Measurements from ENCODE around the gene LDLRAP1. TPM values are rescaled to one million over a fixed set of nuclear protein-coding genes. Genes with fewer than 3 reads are reported as not detected.

The LDLRAP1 gene
- total RNA-seq, 1 donor from 2014 or later = 22.0 TPM

DNA sequence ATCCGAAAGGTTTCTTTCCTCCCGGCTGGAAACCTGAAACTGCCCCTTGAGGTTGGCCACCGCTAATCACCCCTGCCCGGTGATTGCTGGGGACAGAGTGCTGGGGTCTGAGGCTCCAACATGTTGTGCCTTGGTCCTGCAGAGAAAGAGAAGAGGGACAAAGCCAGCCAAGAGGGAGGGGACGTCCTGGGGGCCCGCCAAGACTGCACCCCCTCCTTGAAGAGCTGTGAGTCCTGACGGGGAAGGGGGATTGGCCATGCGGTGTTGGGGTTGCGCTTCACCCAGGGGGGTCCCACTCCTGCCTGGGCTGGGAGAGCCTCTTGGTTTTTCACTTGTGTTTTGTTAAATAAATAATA lies 19.5 kb downstream of the LDLRAP1 start:
- no peak for DNase-seq

DNA sequence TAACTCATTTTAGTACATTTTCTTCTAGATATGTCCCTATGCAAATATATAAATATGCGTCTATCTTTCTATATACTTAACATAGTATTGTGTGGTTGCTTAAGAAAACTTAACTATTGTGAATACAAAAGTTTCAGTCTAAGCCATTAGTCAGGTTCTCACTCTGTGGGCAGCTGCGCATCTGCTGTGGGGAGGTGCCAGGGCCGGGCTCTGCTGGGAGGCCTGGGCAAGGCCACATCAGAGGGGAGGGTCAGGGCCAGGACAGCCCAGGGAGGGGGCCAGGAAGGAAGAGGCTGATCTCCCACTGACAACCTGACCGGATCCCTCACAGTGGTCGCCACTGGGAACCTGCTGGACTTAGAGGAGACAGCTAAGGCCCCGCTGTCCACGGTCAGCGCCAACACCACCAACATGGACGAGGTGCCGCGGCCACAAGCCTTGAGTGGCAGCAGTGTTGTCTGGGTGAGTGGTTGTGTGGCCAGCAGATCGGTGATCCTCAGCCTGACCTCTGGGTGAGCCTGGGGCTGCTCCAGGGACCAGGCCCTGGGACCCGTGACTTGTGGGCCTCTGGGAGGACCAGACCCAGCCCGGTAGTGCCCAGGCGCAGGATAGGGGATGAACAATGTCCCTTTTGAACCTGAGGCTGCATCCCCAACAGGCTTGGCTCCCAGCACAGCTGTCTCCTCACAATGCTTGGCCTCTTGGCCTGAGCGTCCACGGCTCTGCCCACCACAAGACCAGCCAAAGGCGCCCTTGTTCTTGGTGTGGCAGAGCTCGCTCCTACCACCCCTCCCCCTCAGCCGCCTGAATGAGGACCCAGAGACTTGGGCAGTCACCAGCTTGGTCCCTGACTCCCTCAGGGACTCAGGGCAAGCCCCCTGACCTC lies 20.2 kb downstream of the LDLRAP1 start:
- no peak for DNase-seq

GRCh38 chr1:25564777-25565574 lies 21.6 kb downstream of the LDLRAP1 start:
- DNase-seq = no peak

DNA sequence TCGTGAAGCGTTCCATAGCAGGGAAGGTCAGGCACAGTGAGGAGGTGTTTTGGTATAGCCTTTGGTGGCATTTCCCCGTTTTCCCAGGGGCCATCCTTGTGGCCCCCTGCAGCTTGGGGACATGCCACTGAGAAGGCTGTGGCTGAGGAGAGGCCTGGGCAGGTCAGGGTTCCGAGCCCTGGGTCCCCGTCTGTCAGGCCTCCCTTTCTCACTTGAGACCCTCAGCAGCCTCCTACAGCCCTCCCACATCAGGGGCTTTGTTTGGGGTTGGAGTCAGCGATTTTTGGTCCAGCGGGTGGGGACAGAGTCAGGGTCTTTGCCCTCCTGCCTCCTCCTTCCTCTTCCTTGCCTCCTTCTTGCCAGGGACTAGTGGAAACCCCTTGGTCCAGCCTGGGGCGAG lies 22.2 kb downstream of the LDLRAP1 start:
- DNase-seq = no peak

- no peak for DNase-seq
These were observed 22.8 kb downstream of the LDLRAP1 start for GRCh38 chr1:25566176-25566729.

GRCh38 chr1:25566730-25567341 lies 23.4 kb downstream of the LDLRAP1 start:
- no peak for DNase-seq

DNA sequence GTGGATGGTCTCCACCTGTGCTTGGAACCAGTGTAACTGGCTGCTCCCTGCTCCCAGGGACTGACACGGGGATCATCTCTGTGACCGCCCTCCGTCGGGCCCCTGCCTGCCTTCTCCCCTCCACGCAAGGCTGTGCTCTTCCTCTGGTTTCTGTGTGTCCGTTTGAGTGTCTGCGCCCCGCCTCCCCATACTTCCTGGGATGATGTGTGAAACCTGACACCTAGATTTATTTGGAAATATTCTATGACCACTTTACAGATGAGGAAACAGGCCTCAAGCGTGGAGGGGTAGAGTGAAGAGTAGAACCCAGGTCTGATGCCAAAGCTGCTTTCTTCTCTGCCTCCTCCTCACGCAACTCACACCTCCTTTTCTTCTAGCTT lies 24.3 kb downstream of the LDLRAP1 start:
- DNase-seq = no peak

GRCh38 chr1:25568090-25568833 lies 24.9 kb downstream of the LDLRAP1 start:
- DNase-seq = no peak

GRCh38 chr1:25568834-25569596 lies 25.6 kb downstream of the LDLRAP1 start:
- DNase-seq = peak; percentile 52

DNA sequence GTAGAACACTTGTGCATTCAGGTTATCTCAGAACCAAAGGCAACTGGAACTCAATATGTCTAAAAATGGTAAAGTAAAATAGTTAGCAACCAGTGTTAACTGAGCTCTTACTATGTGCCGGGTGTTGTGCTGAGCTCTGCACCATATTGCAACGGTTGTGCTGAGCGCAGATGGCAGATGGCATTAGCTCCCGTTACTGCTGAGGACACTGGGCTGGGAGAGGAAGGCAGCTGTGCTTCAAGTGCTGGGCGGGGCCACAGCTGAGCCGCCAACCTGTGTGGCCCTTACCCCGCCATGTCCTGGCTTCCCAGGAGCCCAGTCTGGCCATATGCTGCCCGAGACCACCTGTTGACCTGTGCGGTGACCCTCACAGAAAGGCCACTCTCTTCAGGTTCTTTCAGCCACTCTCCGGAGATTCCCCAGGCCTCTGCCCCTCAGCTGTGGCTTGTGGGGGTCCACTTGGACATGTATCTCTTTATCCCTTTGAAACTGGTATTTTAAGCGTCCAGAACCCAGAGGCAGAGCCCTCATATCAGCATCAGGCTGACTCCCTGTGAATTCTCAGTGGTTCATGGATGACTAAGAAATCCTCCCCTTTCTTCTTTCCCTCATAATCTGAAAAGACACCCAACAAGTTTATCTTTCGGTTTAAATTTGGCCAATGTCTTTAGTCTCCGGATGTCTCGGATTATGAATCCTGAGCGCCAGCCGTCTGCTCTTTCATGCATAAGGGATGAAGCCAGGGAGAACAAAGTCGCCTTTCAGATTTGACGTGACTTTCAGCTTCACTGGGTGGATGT lies 26.4 kb downstream of the LDLRAP1 start:
- no peak for DNase-seq

GRCh38 chr1:25570798-25571521 lies 27.6 kb downstream of the LDLRAP1 start:
- DNase-seq = no peak

GRCh38 chr1:25571522-25571970 lies 28.1 kb downstream of the LDLRAP1 start:
- DNase-seq = no peak

- DNase-seq = no peak
These were observed 28.7 kb downstream of the LDLRAP1 start for GRCh38 chr1:25572107-25572506.

DNA sequence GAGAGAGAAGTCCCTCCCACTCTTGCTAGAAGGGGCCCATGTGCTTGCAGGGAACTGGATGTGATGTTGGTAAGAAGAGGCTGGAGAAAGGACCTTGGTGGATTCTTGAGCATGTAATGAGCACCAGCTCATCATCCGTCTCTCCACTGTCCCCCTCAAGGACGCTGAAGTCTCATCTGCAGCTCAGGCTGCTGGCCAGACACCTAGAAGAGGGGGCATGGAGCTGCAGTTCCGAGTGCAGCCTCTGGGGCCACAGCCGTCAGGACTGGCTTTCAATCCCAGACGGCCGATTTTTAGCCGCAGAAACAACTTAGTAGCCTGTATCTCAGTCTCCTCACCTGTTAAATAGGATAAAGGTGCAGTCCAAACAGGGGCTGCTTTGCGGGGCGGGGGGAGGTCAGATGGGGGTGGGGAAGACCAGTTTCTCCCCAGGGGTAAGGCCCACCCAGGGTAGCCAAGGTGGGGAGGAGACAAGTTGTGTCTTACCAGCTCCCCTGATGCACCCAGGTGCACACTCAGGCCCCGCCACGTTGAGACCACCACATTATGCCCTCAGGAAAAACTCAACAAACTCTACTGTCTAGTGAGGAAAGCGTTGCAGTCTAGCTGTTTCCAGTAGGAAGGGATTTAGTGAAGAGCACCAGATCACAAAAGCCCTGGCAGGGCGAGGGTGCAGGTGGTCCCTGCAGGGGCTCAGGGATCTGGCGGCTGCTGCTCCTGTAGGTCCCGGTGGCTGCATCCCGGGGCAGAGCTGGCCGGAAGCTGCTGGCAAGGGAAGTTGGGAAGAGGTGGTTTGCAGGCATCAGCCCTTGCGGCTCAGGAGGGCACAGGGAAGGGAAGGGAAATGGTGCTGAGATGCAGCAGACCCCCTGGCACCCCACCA lies 29.5 kb downstream of the LDLRAP1 start:
- DNase-seq = peak; percentile 75

DNA sequence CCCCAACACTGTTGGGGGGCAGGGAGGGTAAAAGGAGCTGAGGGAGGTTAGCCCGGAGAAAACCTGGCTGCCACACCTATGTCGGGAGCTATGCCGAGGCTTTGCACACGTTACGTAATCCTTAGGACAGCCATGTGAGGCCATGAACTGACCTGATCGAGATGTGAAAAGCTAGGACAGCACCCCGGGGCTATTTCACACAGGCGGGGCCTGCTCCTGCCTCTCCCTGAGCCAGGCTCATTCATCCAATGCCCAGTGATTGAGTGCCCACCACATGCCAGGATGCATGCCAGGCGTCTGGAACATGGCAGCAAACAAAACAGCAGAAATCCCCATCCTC lies 30.2 kb downstream of the LDLRAP1 start:
- DNase-seq = no peak

DNA sequence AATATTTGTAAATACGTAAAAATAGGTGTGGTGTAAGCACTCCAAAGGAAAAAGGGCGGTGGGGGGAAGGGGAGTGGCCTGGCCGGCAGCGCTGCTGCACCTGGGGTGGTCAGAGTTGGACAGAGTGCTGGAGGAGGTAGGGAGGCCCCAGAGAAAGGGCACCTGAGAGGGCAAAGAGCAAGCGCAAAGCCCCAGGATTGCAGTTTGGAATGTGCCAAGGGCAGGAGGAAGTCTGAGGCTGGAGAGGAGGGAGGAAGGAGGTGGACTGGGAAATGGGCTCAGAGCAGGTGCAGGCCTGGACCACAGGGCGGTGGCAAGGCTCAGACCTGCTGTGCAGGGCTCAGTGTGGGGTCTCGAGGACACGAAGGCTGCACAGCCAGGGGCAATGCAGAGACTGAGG lies 30.6 kb downstream of the LDLRAP1 start:
- no peak for DNase-seq

- DNase-seq = no peak
These were observed 31.8 kb downstream of the LDLRAP1 start for GRCh38 chr1:25575191-25575590.

GRCh38 chr1:25576459-25577133 lies 33.2 kb downstream of the LDLRAP1 start:
- no peak for DNase-seq
